DMS79 (cell line): ENCODE measurements around the gene SLC4A8.
A peak's percentile ranks its signal among the peaks of the same experiment; 100 is the strongest.

Source experiments
- DNase-seq: peaks from one replicate; lab custom pipeline; 2025; lab: John Stamatoyannopoulos, UW

The SLC4A8 gene

DNA sequence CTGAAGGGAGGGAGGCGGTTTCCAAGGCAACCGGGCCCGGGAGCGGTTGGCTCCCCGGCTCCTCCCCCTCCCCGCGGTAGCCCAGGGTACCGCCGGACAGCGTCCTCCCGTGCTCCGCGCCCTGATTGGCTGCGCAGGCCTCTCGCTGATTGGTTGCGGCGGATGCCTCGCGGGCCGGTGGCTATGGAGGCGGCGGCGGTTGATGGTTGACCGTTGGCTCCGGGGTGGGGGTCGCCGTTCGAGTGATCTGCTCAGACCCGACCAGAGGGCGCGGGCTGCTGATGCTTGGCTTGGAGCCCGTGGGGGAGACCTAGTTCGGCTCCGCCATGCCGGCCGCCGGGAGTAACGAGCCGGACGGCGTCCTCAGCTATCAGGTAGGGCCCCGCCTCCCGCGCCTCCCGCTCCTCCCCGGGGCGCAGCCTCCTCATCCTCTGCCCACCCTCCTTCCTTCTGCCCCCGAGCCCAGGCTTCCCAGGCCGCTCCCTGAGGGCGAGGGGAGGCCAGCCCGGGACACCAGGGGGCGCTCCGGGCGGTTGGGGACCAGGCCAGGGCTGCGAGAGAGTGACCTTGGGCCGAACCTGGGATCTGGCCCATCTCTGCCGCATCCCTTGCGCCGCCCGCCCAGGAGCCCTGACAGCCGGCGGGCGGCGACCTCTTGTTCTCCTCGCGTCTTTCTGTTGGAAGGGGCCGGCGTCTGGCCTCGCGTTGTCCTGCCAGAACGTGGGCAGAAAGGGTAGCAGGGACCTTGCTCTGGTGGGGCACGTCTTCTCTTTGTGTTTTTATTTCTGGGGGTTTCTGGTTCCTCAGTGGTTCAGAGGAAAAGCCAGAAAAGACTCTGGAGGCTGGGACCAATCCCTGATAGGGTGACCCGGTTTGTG, at the start of gene SLC4A8:
Gene SLC4A8, plus strand, starts transcription at position 170 of the 878 bp plus-strand sequence. Its CDS starts 157 bp downstream, at position 327.
- DNase-seq, result peak; percentile 71

DNA sequence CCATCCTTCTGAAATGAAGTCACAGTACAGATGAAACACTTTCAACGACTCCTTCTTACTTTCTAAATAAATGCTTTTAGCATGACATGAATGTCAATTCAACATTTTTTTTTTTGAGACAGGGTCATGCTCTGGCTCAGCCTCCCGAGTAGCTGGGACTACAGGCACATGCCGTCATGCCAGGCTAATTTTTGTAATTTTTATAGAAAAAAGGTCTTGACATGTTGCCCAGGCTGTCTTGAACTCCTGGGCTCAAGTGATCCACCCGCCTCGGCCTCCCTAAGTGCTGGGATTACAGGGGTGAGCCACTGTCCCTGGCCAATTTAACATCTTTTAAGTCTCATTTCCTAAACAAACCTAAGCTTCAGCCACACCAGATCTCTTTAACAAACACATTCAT, 49.8 kb upstream of the SLC4A8 start:
- no peak for DNase-seq

DNA sequence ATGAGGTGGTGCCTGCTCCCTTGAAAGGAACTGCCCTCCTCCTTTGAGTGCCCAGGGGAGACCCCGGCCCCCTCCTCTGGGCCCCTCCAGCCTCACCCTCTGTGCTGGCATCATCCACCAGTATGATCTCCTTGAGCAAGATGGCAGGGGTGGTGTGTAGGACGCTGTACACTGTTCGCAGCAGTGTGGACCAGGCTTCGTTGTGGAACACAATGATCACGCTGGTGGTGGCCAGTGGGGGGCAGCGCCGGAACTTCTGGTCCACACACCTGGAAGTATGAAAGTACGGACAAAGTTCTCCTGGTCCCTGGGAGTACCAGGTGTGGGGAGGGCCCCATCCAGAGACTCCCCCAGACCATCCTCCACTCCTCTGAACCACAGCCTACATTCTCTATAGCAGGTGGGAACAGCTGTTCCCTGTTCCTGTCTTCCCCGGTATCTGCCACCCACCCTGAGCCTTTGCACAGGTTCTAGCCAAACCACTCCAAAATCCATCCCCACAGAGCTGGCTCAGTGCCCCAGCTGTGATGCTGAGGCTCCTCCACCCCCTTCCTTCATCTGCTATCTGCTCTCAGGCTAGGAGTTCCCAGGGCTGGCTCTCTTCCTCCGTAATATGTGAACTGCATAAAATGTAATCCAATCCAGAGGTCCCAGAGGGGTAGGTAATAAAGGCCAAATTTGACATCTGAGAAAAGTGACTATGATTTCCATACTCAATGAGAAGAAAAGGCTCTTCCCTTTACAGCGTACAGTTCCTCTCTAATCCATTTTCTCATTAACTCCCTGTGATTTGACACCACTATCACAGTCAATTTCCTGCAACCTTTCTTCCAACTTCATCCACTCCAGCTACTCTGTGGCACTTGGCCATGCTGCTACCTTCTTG, 47.3 kb upstream of the SLC4A8 start:
- no peak for DNase-seq

DNA sequence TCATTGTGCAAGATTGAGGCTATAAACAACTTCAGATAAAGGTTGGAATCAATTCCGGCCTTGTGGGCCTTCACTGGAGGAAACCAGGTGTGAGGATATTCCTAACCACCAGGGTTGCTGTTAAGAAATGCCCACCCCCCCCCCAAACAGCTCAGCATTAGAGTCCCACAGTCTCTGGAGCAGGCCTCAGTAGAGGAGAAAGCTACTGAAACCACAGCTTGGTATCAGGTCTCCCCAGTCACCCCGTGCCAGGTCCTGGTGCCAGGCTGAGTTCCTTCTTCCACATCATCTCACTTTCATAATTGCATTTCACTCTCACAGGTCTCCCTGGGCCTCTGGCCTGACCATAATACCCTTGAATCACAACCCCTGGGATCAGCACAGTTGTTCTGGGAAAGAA, 45.9 kb upstream of the SLC4A8 start:
- DNase-seq, result no peak

DNA sequence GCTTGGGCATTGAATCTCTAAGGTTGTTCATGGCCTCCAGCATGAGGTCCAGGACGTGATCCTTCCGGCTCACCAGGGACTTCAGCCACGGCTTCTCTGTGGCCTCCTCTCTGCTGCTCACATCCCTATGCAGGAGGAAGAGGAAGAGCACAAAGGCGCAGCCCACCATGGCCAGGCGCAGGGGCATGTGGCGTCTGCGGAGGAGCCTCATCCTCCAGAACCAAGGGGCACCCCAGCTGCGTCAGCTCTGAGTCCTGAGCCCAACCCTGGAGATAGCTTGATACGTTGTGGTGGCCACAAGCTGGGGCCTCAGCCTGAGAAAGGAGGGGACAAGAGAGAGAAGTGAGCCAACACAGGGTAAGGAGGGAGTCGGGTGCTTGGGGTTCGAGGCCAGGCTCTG, 45.1 kb upstream of the SLC4A8 start:
- DNase-seq, result no peak

DNA sequence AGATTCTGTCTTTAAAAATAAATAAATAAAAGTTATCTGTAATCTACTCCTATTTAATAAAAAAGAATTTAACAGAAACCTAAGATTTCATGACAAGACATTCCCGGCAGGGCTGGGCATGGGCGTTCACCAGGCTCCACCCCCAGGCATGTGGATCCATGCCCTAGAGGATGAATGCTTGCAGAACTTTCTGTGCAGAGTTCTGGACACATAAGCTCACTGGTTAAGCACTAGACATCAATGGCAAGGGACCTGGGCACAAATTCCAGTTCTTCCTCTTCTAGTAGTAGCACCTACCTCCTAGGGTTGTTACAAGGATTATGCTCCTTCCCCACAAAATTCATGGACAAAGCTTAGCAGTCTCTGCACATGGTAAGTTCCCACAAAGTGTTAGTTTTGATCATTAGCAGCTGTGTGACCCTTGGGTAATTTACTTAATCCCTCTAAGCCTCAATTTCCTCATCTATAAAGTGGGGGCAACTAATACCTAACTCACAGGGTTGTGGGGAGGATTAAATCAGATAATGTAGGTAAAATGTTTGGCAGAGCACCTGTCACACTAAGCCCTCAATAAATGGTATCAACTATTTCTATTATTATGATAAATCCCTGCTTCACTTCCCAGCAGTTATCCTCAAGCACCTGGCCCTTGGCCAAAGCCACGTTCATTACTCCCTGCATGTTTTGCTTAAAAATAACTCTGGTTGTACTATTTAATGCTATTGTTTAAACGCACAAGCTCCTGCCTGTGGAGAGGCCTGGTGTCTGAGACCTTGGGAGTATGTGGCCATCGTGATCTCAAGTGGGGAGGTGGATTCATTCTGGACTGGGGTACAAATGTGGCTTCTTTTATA, 43.2 kb upstream of the SLC4A8 start:
- DNase-seq, result peak; percentile 25

DNA sequence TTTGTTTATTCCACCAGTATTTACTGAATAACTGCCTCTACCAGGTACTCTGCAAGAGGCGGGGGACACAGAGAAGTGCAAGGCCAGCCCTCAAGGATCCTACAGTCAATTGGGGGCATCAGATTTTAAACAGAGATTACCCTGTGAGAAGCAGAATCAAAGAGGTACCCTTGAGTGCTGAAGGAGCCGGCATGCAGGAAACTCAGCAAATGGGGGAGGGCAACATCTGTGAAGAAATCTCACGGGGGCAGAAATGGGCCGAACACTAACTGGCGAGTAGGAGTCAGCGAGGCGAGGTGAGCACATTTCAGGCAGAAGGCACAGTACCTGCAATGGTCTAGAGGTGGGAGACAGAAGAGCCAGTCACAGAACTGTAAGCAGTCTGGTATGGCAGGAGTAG, 42.5 kb upstream of the SLC4A8 start:
- no peak for DNase-seq

DNA sequence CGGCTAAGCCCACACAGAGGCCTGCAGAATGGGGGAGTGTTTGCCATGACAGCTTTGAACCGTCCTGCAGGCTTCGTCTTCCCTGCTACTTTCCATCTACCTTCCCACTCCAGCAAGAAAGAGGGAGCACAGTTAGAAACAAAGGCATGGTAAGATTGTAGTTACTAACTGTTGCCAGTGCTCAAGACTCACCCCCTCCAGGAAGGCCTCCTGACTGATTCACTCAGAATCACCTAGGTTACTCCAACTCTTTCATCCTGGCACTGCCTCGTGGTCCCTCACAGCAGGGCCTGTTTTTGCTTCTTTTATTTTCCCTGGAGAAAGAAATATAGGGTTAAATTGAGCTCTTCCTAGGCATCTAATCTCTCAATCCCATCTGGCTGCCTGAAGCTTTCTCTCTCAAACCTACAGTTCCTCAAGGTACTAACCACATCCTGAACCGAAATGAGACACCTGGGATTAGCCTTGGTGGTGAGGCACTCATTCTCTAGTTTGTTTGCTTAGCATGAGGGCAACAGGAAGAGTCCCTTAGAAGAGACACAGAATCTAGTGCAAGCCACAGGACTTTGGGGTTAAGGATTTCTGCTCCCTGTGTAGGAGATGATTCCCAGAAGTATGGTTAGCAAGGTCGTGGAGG, 41.2 kb upstream of the SLC4A8 start:
- DNase-seq, result no peak

DNA sequence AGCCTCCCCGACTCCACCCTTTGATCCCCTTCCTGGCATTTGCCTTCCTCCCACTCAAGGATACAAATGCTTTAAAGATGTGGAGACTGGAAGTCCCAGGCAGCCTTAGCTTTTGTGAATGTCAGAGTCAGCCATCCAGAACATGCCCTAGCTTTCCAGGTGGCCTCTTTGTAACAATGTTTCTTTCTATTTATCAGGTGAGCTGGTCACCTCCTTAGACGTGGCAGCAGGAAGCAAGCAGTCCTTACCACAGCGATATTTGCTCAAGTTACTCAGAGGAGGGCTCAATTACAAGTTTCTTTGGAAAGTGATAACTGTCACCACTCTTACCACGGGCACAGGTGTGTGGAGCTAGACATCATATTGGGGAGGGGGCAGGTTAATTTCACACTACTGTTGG, 38.3 kb upstream of the SLC4A8 start:
- no peak for DNase-seq

DNA sequence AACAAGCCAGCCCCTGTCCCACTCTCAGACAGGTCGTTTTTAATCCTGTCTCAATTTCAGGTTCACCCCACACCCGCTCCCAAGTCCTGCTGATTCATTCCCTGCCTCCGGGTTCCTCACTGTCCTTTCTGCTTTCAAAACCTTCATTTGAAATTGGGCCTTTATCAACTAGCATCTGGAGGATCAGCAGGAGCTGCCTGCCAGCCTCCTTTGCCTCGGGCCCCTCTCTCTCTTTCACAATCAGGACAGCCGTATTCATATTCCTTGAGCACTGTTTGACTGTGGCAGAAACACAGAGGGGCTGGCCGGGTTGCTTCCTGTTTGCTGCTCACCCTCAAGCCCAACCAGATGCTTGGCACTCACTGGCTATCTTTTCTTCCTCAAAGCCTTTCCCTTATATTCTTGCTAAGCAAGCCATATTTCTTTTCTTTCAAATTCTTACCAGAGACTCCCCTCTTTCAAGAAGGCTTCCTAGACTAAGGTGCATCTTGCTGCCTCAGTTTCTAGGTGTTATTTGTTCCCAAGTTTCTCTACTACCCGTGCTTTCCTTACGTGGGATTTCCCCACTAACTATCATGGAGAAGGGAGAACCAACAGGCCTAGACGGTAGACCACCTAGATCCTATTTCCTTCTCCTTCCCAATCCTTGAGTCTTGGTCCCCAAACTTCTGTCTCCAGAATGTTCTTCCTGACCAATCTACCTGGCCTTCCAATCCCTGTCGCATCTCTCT, 36.4 kb upstream of the SLC4A8 start:
- DNase-seq, result no peak

DNA sequence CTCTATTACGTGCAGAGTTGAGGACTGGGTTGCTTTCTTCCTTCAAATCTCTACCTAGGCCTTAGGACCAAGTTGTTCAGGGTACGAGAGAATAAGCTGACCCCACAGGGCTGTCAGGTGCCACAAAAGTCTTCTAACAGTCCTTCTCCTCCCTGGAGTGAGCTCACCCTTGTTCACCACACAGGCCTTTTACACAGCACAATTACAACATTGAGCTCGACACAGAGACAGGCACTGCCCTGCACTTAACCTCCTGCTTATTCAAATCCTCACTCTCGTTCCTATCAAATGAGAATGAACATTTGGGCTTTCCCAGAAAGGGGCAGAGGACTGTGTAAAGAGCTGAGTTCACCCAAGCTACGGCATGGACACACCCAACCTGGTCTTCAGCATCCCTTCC, 35.8 kb upstream of the SLC4A8 start:
- no peak for DNase-seq

DNA sequence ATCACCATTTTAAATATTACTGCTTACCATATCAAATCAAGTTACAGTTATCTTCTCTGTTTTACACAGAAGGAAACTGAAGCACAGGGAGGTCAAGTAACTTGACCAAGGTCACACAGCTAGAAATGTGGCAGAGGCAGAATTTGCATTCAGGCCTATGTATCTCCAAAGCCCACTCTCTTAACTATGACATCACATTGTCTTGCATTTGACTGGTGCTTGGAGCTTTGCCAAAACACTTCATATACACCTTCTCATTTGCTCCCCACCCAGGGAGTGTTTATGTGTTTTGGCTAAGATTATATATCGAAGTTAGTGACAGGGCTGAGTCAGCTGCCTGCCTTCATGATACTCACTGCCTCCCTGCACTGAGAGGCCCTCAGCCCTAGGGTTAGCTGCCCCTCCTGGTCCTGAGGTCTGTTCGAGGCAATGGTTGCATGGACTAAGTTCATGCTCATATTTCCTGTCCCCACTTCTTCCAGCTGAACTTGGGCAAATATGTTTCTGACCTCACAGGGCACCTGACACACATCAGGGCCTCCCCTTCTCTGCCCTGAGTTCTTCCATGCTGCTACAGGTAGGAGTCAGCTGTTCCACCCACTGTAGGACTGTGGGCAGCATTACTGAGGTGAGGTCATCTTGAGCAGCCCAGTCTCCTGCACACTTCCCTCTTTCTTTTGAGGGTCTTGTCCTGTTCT, 35.2 kb upstream of the SLC4A8 start:
- DNase-seq, result no peak

DNA sequence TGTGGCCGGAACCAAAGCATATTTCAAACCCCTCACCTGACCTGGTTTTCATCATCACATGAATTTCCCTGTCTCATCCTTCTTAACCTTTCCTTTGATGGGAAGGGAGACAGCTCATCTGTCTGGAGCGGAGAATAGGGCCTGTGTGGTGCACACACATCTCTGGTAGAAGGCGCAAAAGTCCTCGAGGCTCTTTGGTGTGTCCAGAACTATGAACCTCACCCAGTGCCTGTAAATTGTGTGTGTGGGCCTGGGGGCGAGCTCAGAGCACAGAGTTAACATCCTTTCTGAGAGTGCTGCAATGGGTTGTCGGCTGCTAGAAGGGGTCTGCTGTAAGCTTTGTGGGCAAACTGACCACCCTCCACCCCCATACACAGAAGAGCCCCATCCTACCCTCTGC, 34.2 kb upstream of the SLC4A8 start:
- no peak for DNase-seq

DNA sequence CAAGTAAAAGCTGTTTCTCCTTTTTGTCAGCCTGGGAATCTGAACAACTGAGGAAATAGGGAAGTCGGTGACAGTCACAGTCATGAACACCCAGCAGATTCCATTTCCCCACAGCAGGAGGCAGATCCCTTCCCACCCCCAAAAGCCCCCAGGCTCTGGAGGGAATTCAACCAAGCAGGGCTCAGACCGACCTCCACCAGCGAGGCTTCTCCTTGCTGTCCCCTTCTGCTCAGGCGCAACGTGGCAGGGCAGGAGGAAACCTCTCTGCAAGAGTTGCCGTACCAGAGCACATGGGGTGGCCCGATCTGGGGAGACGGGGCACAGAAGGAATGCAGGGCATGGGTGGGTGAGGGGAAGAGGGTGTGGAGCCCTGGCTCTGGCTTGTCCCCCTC, 33.7 kb upstream of the SLC4A8 start:
- DNase-seq, result no peak

DNA sequence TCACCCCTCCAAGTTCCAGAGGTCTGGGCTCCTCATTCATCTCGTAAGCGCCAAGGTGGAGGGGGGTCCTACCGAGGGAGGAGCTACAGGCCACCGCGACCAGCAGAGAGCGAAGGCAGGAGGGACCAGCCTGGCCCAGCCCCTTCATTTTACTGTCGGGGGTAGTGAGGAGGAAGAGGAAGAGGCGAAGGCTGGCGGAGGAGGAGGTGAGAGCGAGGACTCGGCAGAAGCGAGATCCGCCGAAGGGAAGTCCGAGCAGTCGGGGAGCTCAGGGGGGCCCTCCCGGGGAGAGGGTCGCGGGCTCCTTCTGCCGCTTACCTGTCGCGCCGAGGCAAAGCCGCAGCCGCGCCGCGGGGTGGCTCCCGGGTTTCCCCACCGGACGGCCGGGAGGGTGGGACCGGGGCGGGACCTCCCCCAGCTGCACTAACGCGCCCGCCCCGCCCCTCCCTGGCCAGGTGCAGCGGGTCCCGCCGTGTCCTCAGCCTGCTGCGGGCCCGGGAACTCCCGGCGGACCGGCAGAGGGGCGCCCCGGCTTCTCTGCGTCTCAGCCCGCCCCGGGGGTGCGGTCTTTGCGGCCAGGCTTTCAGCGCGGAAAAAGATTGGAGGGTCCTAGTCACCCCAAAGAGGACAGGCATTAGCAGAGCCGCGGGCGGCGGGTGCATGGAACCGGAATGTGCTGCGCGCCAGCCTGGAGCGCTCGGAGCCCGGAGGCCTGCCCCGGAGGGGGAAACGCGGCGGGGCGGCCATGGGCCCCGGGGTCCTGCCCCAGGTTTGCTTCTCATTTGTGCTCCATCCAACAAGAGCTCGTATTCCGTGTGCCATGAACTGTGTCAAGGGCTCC, 33.1 kb upstream of the SLC4A8 start, which contains the start of gene GALNT6:
Gene GALNT6, minus strand, starts transcription at position 124 of the 841 bp plus-strand sequence. CDS start 11,625 bp downstream, outside the sequence.
- no peak for DNase-seq

DNA sequence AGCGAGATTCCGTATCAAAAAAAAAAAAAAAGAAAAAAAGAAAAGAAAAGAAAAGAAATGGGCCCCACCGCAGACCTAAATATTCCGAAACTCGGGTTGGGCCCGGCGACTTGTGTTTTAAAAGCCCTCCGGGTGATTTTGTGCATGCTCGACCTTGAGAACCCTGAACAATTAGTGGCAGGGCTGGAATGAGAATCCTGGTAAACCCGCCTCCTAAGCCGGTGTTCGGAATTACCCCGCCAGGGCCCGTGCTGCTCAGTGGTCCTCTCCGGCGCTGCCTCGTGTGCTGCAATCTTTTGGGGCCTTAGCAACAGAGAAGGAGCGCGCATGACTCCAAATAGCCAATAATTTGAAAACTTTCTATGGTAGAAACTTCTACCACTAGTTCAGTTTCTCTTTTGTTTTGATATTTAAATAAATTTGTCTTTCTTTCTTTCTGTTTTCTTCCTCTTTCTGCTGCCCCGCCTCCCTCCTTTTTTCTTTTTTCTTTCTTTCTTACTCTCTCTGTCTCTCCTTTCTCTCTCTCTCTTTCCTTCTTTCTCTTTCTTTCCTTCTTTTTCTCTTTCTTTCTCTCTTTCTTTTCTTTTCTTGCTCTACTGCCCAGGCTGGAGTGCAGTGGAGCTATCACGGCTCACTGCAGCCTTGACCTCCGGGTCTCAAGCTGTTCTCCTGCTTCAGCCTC, 31.9 kb upstream of the SLC4A8 start:
- DNase-seq, result no peak

DNA sequence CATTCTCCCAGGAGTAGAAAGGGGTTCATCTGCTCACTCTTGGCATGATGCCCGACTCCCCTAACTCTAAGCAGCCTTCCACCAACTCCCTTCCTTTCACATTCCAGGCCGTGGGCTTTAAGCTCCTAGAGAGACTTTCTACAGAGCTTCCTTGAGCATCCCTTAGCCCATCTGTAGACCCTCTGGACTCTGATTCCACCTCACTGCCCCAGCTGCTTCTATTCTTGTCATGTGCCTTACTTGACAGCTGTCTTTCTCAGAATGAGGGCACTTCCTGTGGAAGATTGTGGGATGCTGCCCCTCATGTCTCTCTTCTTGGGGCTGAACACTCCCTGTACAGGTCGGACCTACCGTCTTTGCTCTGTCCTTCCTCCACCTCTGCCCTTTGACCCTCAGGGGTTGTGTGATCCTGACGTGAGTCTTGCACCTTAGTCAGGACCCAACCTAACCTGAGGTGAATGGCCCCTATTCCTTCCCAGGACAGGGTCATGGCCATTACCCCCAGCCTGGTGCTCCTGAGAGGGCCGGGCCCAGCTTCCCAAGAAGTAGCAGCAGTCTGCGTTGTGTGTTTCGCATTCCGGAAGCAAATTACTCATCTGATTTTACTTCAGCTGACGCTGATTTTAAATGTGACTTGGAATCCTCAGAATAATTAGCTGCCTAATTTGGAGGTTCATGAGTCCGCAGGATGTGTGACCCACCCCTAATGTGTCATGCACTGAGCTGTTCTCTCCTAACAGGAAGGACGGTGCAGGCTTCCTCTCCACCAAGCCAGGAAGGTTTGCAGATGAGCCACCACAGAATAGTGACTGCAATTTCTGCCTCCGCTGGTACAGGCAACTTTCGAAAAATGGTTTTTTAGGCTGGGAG, 30.7 kb upstream of the SLC4A8 start:
- no peak for DNase-seq
